SK-N-SH (cell line): ENCODE results near the gene CDK5RAP2. TPM values are rescaled to one million over a fixed set of nuclear protein-coding genes. Genes with fewer than 3 reads are reported as not detected.

ENCODE experiments used
- CTCF ChIA-PET: fragments of 300-600, 350-600 bp; formaldehyde crosslinking; extraction: SDS; loops from one replicate; lab custom pipeline; 2021; lab: Yijun Ruan, JAX
- POLR2A ChIA-PET: fragments of 350-600 bp; sonication (Branson Sonifier 250); formaldehyde crosslinking; extraction: SDS; loops from one replicate; lab custom pipeline; 2020; ENCODE audit warnings: antibody characterized with exemption, inconsistent platforms; lab: Yijun Ruan, JAX
- DNase-seq: peaks from one replicate; pipeline ENCODE4 v3.0.0; 2012
- H2AFZ ChIP-seq: fragments of 200-600 bp; sonication (generic); 2 replicates; pipeline ENCODE4 v1.8.1; 2016; ENCODE audit warnings: antibody characterized with exemption, mild to moderate bottlenecking, low read depth
- H3F3A ChIP-seq: fragments of 200-600 bp; sonication (generic); replicated peaks from 2 replicates; pipeline ENCODE3; 2016; ENCODE audit warnings: antibody characterized with exemption, mild to moderate bottlenecking; ENCODE audit not compliant: insufficient read depth
- H3K27ac ChIP-seq, 2 experiments: fragments of 200-500 bp in 1 of 2; fragments of 200-600 bp in 1 of 2; sonication (Bioruptor generic) in 1 of 2; sonication (generic), shearing (Covaris generic) in 1 of 2; 2 replicates each; pipeline versions ENCODE4 v1.5.1 to v1.6.1; 2014 to 2016; ENCODE audit warnings: low read depth in 2 of 2, inconsistent platforms in 1 of 2, low read length in 1 of 2, mild to moderate bottlenecking in 1 of 2, mixed read lengths in 1 of 2
- H3K27me3 ChIP-seq: fragments of 200-600 bp; sonication (generic), shearing (Covaris generic); 2 replicates; pipeline ENCODE4 v1.6.1; 2016; ENCODE audit warnings: mixed run types; ENCODE audit not compliant: insufficient read depth
- H3K36me3 ChIP-seq, 2 experiments: fragments of 200-500 bp in 1 of 2; fragments of 200-600 bp in 1 of 2; sonication (Bioruptor generic) in 1 of 2; sonication (generic) in 1 of 2; replicated peaks in 1 of 2; 2 replicates each; pipeline versions ENCODE3 to v1.5.1; 2014 to 2016; ENCODE audit warnings: low read length in 1 of 2, mild to moderate bottlenecking in 1 of 2; ENCODE audit not compliant: insufficient read depth in 2 of 2, control insufficient read depth in 1 of 2
- H3K4me1 ChIP-seq, 2 experiments: fragments of 200-500 bp in 1 of 2; fragments of 200-600 bp in 1 of 2; sonication (Bioruptor generic) in 1 of 2; sonication (generic), shearing (Covaris generic) in 1 of 2; 2 replicates each; pipeline versions ENCODE4 v1.5.1 to v1.6.1; 2014 to 2016; ENCODE audit warnings: low read depth in 1 of 2, low read length in 1 of 2, mixed run types in 1 of 2; ENCODE audit not compliant: insufficient read depth in 2 of 2, control insufficient read depth in 1 of 2
- H3K4me2 ChIP-seq: fragments of 200-600 bp; sonication (generic), shearing (Covaris generic); 2 replicates; pipeline ENCODE4 v1.6.1; 2017; ENCODE audit warnings: mixed run types
- H3K4me3 ChIP-seq, 2 experiments: fragments of 200-500 bp in 1 of 2; fragments of 200-600 bp in 1 of 2; sonication (Bioruptor generic) in 1 of 2; sonication (generic), shearing (Covaris generic) in 1 of 2; 2 replicates each; pipeline versions ENCODE4 v1.5.1 to v1.8.1; 2014 to 2016; ENCODE audit warnings: low read depth in 2 of 2, inconsistent platforms in 1 of 2, low read length in 1 of 2, mild to moderate bottlenecking in 1 of 2, mixed read lengths in 1 of 2, moderate library complexity in 1 of 2
- H3K79me2 ChIP-seq: fragments of 200-600 bp; sonication (generic); 2 replicates; pipeline ENCODE4 v1.8.1; 2017; ENCODE audit warnings: mild to moderate bottlenecking; ENCODE audit not compliant: insufficient read depth
- H3K9ac ChIP-seq: fragments of 200-600 bp; sonication (generic); 2 replicates; pipeline ENCODE4 v1.6.1; 2017; ENCODE audit warnings: mixed run types
- H3K9me2 ChIP-seq: fragments of 200-600 bp; sonication (generic); 2 replicates; pipeline ENCODE4 v1.6.1; 2017; ENCODE audit warnings: mixed run types
- H3K9me3 ChIP-seq: fragments of 200-600 bp; sonication (generic); 2 replicates; pipeline ENCODE4 v1.6.1; 2017; ENCODE audit warnings: mixed run types, mild to moderate bottlenecking, moderate library complexity
- H4K20me1 ChIP-seq: fragments of 200-600 bp; sonication (generic); 2 replicates; pipeline ENCODE4 v1.6.1; 2017; ENCODE audit warnings: mild to moderate bottlenecking, mixed run types; ENCODE audit not compliant: insufficient read depth
- CHD2 ChIP-seq: fragments of 150-350 bp; IDR thresholded peaks from 2 replicates; pipeline ENCODE4 v1.6.1; 2018; ENCODE audit warnings: low read length; ENCODE audit not compliant: partially characterized antibody
- FOXJ3 ChIP-seq: sonication (generic); formaldehyde crosslinking; IDR thresholded peaks from 2 replicates; pipeline ENCODE4 v1.5.1; 2020; ENCODE audit warnings: mild to moderate bottlenecking, missing genetic modification reagents
- JUND ChIP-seq: IDR thresholded peaks from 2 replicates; pipeline ENCODE4 v1.4.0; 2012
- MEF2A ChIP-seq: IDR thresholded peaks from 2 replicates; pipeline ENCODE4 v1.4.0; 2012; ENCODE audit warnings: low read depth, borderline replicate concordance
- NFIC ChIP-seq: IDR thresholded peaks from 2 replicates; pipeline ENCODE4 v1.4.0; 2012; ENCODE audit warnings: borderline replicate concordance
- POLR2AphosphoS5 ChIP-seq: IDR thresholded peaks from 2 replicates; pipeline ENCODE4 v1.6.1; 2012; ENCODE audit warnings: low read depth, low read length
- RFX5 ChIP-seq: IDR thresholded peaks from 2 replicates; pipeline ENCODE4 v1.6.1; 2012; ENCODE audit warnings: mild to moderate bottlenecking, improper control_type of control experiment, low read length
- RXRA ChIP-seq: IDR thresholded peaks from 2 replicates; pipeline ENCODE4 v1.4.0; 2012; ENCODE audit warnings: low read depth, mild to moderate bottlenecking, borderline replicate concordance
- SIN3A ChIP-seq: IDR thresholded peaks from 2 replicates; pipeline ENCODE4 v1.6.1; 2012; ENCODE audit warnings: low read depth, mild to moderate bottlenecking, low read length, moderate library complexity, borderline replicate concordance
- TEAD4 ChIP-seq: IDR thresholded peaks from 2 replicates; pipeline ENCODE4 v1.4.0; 2012; ENCODE audit warnings: mild to moderate bottlenecking, borderline replicate concordance; ENCODE audit not compliant: insufficient read depth
- YY1 ChIP-seq: IDR thresholded peaks from 2 replicates; pipeline ENCODE4 v1.4.0; 2012; ENCODE audit warnings: low read depth, mild to moderate bottlenecking
- WGBS: methylation state at CpG from one replicate; pipeline ENCODE4 v1.1.6; 2017; ENCODE audit warnings: low lambda C conversion rate; 5-methylcytosine and 5-hydroxymethylcytosine counted together
- polyA plus RNA-seq, 3 experiments: library from polyadenylated mRNA; depleted of rRNA; stranded (reverse); fragments of >200 nt; gene quantifications; 2 replicates each; pipeline ENCODE4 v1.2.3, GENCODE V29; 2012
- TF ChIP-seq, protein P1 (sequence below): fragments of 200-600 bp; sonication (generic); IDR thresholded peaks from 2 replicates; pipeline ENCODE4 v1.6.1; 2017; ENCODE audit warnings: antibody characterized with exemption, mild to moderate bottlenecking, moderate library complexity
- TF ChIP-seq, protein P2 (sequence below): fragments of 150-350 bp; IDR thresholded peaks from 2 replicates; pipeline ENCODE4 v1.6.1; 2017; ENCODE audit warnings: antibody characterized with exemption, low read length, low read depth, borderline replicate concordance
- TF ChIP-seq, protein P3 (sequence below): IDR thresholded peaks from 2 replicates; pipeline ENCODE4 v1.6.1; 2012; ENCODE audit warnings: mild to moderate bottlenecking, low read depth, low read length, moderate library complexity
- TF ChIP-seq, protein P4 (sequence below): fragments of 150-350 bp; IDR thresholded peaks from 2 replicates; pipeline ENCODE4 v1.6.1; 2016; ENCODE audit warnings: mild to moderate bottlenecking, low read depth, low read length

Gene CDK5RAP2
- polyA plus RNA-seq, 1 of the 3 experiments (the other 2 are of a cell fraction) = 20.7 TPM

DNA sequence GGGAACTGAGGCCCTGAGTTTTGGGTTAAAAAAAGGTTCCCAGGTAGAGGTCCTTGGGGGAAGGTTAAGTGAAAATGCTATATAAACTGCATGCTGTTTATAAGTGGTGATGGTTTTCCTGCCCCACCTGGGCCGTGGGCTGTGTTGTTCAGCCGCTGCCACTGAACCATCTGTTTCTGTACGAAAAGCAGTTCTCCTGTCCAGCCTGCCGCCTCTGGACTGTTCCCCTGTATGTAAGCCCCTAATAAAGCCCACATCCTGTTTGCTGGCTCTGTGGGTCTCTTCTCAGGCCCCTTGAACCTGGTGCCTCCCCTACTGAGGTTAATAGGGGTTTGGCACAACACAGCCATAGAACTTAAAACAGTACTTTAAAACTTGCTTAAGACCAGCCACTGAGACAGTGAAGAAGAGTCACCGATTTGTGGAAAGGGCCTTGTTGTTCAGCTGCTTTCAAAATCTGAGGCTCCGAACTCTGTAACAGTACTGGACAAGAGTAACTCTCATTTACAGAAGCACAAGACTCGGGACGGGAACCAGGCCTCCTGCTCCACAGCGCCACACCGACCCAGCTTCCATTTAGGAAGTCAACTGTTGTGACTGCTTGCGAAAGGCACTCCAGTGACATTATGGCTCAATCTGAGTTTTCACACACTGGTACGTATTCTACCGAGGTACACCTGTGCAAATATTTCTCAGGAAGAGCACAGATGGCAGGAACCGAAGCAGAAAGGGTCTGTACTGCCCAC is 192.5 kb downstream of the CDK5RAP2 start (continued):
- TF ChIP-seq, protein P1, sequence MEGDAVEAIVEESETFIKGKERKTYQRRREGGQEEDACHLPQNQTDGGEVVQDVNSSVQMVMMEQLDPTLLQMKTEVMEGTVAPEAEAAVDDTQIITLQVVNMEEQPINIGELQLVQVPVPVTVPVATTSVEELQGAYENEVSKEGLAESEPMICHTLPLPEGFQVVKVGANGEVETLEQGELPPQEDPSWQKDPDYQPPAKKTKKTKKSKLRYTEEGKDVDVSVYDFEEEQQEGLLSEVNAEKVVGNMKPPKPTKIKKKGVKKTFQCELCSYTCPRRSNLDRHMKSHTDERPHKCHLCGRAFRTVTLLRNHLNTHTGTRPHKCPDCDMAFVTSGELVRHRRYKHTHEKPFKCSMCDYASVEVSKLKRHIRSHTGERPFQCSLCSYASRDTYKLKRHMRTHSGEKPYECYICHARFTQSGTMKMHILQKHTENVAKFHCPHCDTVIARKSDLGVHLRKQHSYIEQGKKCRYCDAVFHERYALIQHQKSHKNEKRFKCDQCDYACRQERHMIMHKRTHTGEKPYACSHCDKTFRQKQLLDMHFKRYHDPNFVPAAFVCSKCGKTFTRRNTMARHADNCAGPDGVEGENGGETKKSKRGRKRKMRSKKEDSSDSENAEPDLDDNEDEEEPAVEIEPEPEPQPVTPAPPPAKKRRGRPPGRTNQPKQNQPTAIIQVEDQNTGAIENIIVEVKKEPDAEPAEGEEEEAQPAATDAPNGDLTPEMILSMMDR = no peak
- TF ChIP-seq, protein P2, sequence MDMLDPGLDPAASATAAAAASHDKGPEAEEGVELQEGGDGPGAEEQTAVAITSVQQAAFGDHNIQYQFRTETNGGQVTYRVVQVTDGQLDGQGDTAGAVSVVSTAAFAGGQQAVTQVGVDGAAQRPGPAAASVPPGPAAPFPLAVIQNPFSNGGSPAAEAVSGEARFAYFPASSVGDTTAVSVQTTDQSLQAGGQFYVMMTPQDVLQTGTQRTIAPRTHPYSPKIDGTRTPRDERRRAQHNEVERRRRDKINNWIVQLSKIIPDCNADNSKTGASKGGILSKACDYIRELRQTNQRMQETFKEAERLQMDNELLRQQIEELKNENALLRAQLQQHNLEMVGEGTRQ = no peak
- TF ChIP-seq JUND (no peak), YY1 (no peak)
- TF ChIP-seq, all 33 proteins: peak for 0

DNA sequence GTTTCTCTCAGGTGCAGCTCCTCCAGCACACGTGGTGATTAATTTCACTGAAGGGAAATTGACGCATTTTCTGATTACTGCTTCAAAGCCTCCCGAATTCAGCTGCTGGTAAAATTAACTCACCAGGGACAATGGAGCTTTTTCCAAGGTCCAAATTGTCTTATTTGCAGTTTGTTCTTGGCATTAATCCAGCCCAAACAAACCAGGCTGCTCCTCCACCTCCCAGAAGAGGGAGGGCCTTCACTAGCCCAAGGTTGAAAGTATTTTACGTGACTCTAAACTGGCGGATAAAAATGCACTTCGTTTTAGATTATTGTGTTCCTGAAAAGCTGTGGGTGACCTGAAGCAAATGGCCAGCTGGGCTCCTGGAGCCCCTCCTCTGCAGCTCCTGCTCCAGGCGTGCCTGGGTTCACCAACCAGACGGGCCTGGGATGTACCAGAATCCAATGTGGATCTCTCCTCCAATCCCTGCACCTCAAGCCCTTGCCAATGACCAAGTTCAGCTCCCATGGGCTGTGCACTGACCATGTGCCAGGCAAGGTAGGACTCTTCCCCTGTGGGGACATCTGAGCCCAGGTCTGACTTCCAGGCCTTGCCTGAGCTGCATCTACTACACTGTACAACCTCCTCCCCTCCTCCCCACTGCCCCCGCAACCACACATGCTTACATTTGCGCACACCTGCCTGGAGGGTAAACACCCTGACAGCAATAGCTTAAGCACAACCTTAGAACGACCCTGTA is 193.4 kb downstream of the CDK5RAP2 start:
- Histone ChIP-seq H3K9me2 (no peaks in the 10 kb centered on the region), H3K4me2 (no peak overlapping the region), H4K20me1 (no peaks in the 10 kb centered on the region), H3K9ac (no peak overlapping the region), H2AFZ (no peak overlapping the region), H3K9me3 (no peaks in the 10 kb centered on the region), H3K36me3 (peaks cover 6 to 33% of the 10 kb centered on the region in 2 experiments), H3K27me3 (no peaks in the 10 kb centered on the region), H3K4me1 (peaks cover 0 to 27% of the 10 kb centered on the region in 2 experiments; a peak in 1 of 4 replicates), H3F3A (no peaks in the 10 kb centered on the region), H3K4me3 (no peak overlapping the region), H3K79me2 (no peaks in the 10 kb centered on the region), H3K27ac (peak overlapping the region in 1 of 2 experiments; percentile 7; a peak in 1 of 4 replicates)
- ChIA-PET CTCF (interaction anchor here (0.8 to 1.1 kb wide), 2 partner anchors 82 to 146 kb away, joined by 3 to 5 read pairs; no protein-coding TSS in a partner anchor), POLR2A (interaction anchor here (0.6 kb wide), 1 partner anchor 17 kb away, joined by 3 read pairs; no protein-coding TSS in a partner anchor)
- peak; percentile 48 for DNase-seq
- WGBS = 87% methylated on average over 11 of the region's 11 CpGs
- TF ChIP-seq TEAD4 = no peak
- TF ChIP-seq POLR2AphosphoS5 = no peak
- no peak for TF ChIP-seq NFIC
- no peak for TF ChIP-seq FOXJ3 (CRISPR knock-in tag)
- no peak for TF ChIP-seq CHD2
- no peak for TF ChIP-seq RXRA
- TF ChIP-seq JUND = no peak
- TF ChIP-seq SIN3A = no peak
- no peak for TF ChIP-seq RFX5
- TF ChIP-seq, protein P3, sequence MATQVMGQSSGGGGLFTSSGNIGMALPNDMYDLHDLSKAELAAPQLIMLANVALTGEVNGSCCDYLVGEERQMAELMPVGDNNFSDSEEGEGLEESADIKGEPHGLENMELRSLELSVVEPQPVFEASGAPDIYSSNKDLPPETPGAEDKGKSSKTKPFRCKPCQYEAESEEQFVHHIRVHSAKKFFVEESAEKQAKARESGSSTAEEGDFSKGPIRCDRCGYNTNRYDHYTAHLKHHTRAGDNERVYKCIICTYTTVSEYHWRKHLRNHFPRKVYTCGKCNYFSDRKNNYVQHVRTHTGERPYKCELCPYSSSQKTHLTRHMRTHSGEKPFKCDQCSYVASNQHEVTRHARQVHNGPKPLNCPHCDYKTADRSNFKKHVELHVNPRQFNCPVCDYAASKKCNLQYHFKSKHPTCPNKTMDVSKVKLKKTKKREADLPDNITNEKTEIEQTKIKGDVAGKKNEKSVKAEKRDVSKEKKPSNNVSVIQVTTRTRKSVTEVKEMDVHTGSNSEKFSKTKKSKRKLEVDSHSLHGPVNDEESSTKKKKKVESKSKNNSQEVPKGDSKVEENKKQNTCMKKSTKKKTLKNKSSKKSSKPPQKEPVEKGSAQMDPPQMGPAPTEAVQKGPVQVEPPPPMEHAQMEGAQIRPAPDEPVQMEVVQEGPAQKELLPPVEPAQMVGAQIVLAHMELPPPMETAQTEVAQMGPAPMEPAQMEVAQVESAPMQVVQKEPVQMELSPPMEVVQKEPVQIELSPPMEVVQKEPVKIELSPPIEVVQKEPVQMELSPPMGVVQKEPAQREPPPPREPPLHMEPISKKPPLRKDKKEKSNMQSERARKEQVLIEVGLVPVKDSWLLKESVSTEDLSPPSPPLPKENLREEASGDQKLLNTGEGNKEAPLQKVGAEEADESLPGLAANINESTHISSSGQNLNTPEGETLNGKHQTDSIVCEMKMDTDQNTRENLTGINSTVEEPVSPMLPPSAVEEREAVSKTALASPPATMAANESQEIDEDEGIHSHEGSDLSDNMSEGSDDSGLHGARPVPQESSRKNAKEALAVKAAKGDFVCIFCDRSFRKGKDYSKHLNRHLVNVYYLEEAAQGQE = no peak
- TF ChIP-seq, protein P4, sequence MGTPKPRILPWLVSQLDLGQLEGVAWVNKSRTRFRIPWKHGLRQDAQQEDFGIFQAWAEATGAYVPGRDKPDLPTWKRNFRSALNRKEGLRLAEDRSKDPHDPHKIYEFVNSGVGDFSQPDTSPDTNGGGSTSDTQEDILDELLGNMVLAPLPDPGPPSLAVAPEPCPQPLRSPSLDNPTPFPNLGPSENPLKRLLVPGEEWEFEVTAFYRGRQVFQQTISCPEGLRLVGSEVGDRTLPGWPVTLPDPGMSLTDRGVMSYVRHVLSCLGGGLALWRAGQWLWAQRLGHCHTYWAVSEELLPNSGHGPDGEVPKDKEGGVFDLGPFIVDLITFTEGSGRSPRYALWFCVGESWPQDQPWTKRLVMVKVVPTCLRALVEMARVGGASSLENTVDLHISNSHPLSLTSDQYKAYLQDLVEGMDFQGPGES = no peak
- no peak for TF ChIP-seq MEF2A
